VCaP (cell line): Measurements from ENCODE around the gene DBH.

Experiments
- H3K27ac ChIP-seq: fragments of 450-650 bp; 2 replicates; pipeline ENCODE4 v1.5.1; 2017
- CTCF ChIP-seq: fragments of 450-650 bp; conservative IDR thresholded peaks from 2 replicates; pipeline ENCODE4 v1.5.1; 2017; ENCODE audit warnings: mild to moderate bottlenecking, moderate library complexity

DBH gene

DNA sequence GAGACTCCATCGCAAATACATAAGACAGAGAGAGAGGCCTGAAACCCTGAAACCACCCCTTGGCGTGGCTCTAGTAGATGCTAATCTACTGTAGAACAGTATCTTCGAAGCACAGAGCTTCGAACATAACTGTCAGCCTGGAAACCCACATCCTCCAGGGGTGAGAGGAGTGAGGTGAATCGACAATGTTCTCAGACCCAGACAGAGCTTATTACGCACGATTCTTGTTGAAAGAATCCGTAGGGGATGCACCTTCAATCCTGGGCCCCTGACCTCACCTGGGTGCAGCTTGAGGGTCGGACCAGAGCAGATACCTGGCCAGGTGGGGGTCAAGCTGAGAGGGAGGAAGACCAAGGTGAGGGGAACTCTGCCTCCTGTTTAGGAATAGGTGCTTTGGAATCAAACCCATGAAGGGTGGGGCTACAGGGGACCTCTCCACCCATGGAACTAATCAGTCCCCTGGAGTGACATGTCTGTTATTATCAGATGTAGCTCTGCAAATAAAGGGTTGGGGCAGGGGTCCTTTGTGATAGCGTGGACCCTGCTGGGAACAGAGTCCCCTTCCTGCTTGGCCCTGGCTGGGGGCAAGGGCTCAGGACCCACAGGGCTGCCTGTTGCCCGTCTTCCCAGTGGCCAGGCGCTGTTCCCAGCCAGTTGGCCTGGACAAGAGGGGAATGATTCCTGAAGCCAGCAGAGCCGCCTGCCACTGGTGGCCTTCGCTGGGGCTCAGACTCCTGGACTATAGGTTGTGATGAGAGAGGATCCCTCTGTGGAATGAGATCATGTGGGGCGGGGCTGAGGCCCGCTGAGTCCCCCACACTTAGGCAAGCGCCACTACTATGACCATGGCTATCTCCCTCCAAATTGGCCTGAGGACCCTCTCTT, 41.2 kb downstream of the DBH start:
- H3K27ac ChIP-seq: no peak overlapping the region
- no peak for TF ChIP-seq CTCF

DNA sequence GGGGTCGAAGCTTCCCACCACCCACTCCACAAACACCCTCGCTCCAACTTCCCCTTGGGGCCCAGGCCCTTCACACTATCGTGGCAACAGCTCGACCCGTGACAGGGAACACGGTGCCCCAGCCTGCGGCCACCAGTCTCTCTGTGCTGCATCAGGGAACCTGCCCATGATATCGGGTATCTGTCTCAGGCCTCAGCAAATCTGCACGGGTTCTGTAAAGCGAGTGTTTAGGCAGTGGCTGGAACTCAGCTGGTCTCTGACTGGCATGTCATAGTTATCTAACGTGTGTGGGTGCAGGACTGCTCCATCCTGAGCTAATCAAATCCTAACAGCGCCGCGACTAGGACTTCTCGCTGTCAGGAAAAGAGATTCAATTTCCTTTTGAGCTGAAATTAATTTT, 42.9 kb downstream of the DBH start:
- no peak for TF ChIP-seq CTCF
- H3K27ac ChIP-seq: no peak overlapping the region

DNA sequence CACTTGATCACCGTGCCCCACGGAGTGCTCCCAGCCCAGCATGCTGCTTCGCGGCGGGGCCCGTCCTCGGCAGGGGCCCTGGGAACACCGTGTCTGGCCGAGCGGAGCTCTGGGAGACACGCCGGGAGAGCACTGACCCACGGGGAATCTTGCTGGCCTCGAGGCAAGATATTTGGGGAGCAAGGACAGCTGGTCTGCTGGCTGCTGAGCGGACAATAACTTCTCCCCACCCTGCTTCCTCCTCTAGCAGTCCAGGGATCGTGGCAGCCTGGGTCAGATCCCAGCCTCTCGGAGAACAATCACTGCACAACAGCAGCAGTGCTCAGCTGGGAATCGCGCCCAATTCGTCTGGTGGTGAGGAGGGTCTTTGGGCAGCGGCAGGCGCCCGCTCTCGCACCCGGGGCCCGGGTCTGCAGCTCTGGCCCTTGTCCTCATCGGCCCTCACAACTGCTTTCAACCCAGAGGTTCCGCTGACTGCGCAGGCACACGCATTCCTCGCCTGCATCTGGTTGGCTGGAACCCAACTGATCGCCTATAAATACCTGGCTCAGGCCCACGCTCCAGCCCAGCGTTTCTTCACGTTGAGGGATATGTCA, 43.4 kb downstream of the DBH start:
- no peak overlapping the region for H3K27ac ChIP-seq
- no peak for TF ChIP-seq CTCF

- TF ChIP-seq CTCF: no peak
- H3K27ac ChIP-seq: no peak overlapping the region
Observed at GRCh38 chr9:133680250-133680975, 44.2 kb downstream of the DBH start.

DNA sequence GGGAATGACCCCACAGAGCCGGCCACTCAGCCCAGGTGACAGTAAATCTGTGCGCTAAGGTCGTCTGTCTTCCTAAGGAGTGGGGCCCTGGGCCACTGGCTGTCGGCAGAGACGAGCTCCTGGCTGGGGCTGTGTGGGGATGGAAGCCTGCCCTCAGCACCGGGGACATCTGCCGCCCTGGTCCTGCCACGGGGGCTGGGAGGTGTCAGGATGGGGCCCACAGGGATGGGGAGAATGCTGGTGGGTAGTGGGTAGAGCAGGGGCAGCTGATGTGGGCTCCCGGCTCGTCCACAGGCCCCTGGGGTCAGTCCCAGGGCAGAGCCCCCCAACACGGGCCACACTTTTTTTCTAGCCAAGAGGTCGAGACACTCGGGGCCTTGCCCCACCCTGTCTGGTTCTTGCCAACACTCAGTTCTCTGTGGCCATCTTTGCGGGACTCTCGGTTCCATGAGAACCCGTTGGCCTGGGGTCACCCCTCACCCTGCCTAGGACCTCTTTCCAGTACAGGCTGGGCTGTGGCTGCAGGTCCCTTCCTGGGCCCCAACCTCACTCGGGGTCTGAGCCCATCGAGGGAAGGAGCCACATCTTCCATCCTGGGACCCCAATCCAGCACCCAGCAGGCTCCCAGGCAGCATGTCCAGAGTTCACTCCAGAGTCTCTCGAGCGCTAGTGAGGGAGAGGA, 45.0 kb downstream of the DBH start:
- no peak overlapping the region for H3K27ac ChIP-seq
- no peak for TF ChIP-seq CTCF

- no peak overlapping the region for H3K27ac ChIP-seq
- no peak for TF ChIP-seq CTCF
Observed at GRCh38 chr9:133681658-133682306, 45.6 kb downstream of the DBH start.
